K562 (cell line): ENCODE data around the gene DHX29. TPM values are rescaled to one million over a fixed set of nuclear protein-coding genes. Genes with fewer than 3 reads are reported as not detected.

Experiments used
- ATAC-seq: fragments of 200-7000 bp; cut with Tn5 transposase; 3 replicates; pipeline ENCODE4 v1.9.1; 2020; ENCODE audit warnings: moderate library complexity
- BruUV-seq: library from RNA; stranded (reverse); fragments of 400-500 nt; replicated peaks from 2 replicates; lab custom pipeline; 2021; lab: Mats Ljungman, UMichigan
- CTCF ChIA-PET: fragments of 300-600 bp; formaldehyde crosslinking; extraction: SDS; loops from one replicate; lab custom pipeline; 2021; ENCODE audit warnings: low intra/inter-chr PET ratio; lab: Yijun Ruan, JAX
- POLR2A ChIA-PET: fragments of 300-600, 350-650 bp; sonication (Branson Sonifier 250); formaldehyde crosslinking; extraction: SDS; loops from one replicate; lab custom pipeline; 2021; ENCODE audit warnings: antibody characterized with exemption, inconsistent platforms; lab: Yijun Ruan, JAX
- DNase-seq, 4 experiments: peaks; one replicate each; pipeline versions ENCODE4 v3.0.0 to v3.0.0-alpha.2; 2011 to 2018; ENCODE audit warnings: low spot score in 3 of 4, mixed read lengths in 3 of 4; ENCODE audit errors: extremely low read depth in 1 of 4
- FAIRE-seq: peaks from 2 replicates; lab custom pipeline; 2011; peaks lifted over from hg19 to GRCh38; lab: Jason Lieb, UNC
- H2AFZ ChIP-seq: 2 replicates; pipeline ENCODE4 v1.6.0; 2011; ENCODE audit warnings: low read depth, low read length, control low read depth, inconsistent platforms
- H3K27ac ChIP-seq: fragments of 200-600 bp; 3 replicates; pipeline ENCODE4 v1.8.0; 2011; ENCODE audit warnings: low read depth, mild to moderate bottlenecking, control low read depth, inconsistent platforms, low read length, moderate library complexity, mixed read lengths; ENCODE audit errors: extremely low read depth
- H3K27me3 ChIP-seq, 2 experiments: fragments of 300-600 bp in 1 of 2; 2 replicates in 1 of 2; 3 replicates in 1 of 2; pipeline versions ENCODE4 v1.6.0 to v1.8.0; 2011; ENCODE audit warnings: inconsistent platforms in 2 of 2, low read length in 2 of 2, mild to moderate bottlenecking in 1 of 2, mixed read lengths in 1 of 2, moderate library complexity in 1 of 2; ENCODE audit not compliant: control insufficient read depth in 2 of 2, insufficient read depth in 2 of 2
- H3K36me3 ChIP-seq: fragments of 300-600 bp; 3 replicates; pipeline ENCODE4 v1.8.0; 2011; ENCODE audit warnings: mild to moderate bottlenecking, low read length, inconsistent platforms; ENCODE audit not compliant: control insufficient read depth, insufficient read depth
- H3K4me1 ChIP-seq, 2 experiments: fragments of 200-600 bp in 1 of 2; replicated peaks in 1 of 2; 2 replicates in 1 of 2; 3 replicates in 1 of 2; pipeline versions ENCODE4 v1.5.1 to v1.8.0; 2011; ENCODE audit warnings: inconsistent platforms in 2 of 2, low read length in 2 of 2, mild to moderate bottlenecking in 1 of 2, mixed read lengths in 1 of 2, moderate library complexity in 1 of 2; ENCODE audit not compliant: control insufficient read depth in 2 of 2, insufficient read depth in 2 of 2
- H3K4me2 ChIP-seq: 2 replicates; pipeline ENCODE4 v1.6.1; 2011; ENCODE audit warnings: low read length, control low read depth, inconsistent platforms, mixed read lengths; ENCODE audit not compliant: insufficient read depth
- H3K4me3 ChIP-seq: fragments of 200-600 bp; sonication (generic), shearing (Covaris generic); 2 replicates; pipeline ENCODE4 v1.5.1; 2016; ENCODE audit warnings: control low read depth, inconsistent platforms
- H3K79me2 ChIP-seq: fragments of 200-600 bp; 3 replicates; pipeline ENCODE4 v1.8.0; 2011; ENCODE audit warnings: low read length, inconsistent platforms; ENCODE audit not compliant: control insufficient read depth, insufficient read depth
- H3K9ac ChIP-seq, 2 experiments: 2 replicates each; pipeline versions ENCODE4 v1.6.0 to v1.6.1; 2011; ENCODE audit warnings: low read depth in 2 of 2, low read length in 2 of 2, control low read depth in 1 of 2, inconsistent platforms in 1 of 2, mild to moderate bottlenecking in 1 of 2, mixed read lengths in 1 of 2; ENCODE audit not compliant: insufficient read depth in 1 of 2
- H3K9me1 ChIP-seq: one replicate; pipeline ENCODE4 v1.6.0; 2011; ENCODE audit warnings: inconsistent platforms, mild to moderate bottlenecking, low read length, moderate library complexity; ENCODE audit not compliant: control insufficient read depth, insufficient read depth
- H3K9me3 ChIP-seq: replicated peaks from 2 replicates; pipeline ENCODE4 v1.5.1; 2011; ENCODE audit warnings: low read depth, low read length, inconsistent platforms; ENCODE audit not compliant: control insufficient read depth, insufficient read depth
- H4K20me1 ChIP-seq: replicated peaks from 2 replicates; pipeline ENCODE4 v1.6.1; 2011; ENCODE audit warnings: low read length, inconsistent platforms, mixed read lengths; ENCODE audit not compliant: control insufficient read depth, insufficient read depth
- CBX1 ChIP-seq: sonication (generic); IDR thresholded peaks from 2 replicates; pipeline ENCODE4 v1.6.1; 2016; ENCODE audit warnings: antibody characterized with exemption, low read depth, mild to moderate bottlenecking
- FOSL1 ChIP-seq: fragments of 200-800 bp; sonication (Bioruptor generic); conservative IDR thresholded peaks from 2 replicates; pipeline ENCODE4 v1.6.1; 2016; ENCODE audit warnings: missing genetic modification characterization, missing compliant biosample characterization
- MCM7 ChIP-seq, 2 experiments: fragments of 450-650 bp; IDR thresholded peaks; 2 replicates each; pipeline ENCODE4 v1.6.1; 2016 to 2018
- MTA2 ChIP-seq: fragments of 450-650 bp; IDR thresholded peaks from 2 replicates; pipeline ENCODE4 v1.6.1; 2016; ENCODE audit warnings: low read depth
- SNIP1 ChIP-seq: fragments of 450-650 bp; IDR thresholded peaks from 2 replicates; pipeline ENCODE4 v1.7.1; 2017; ENCODE audit warnings: low read depth, mild to moderate bottlenecking
- ZBTB12 ChIP-seq: fragments of 250-450 bp; sonication (Bioruptor Pico); IDR thresholded peaks from 2 replicates; pipeline ENCODE4 v1.4.0; 2020
- ZBTB43 ChIP-seq: sonication (generic); formaldehyde crosslinking; IDR thresholded peaks from 2 replicates; pipeline ENCODE4 v1.8.0; 2023; ENCODE audit warnings: mild to moderate bottlenecking, missing genetic modification reagents
- ZNF398 ChIP-seq: fragments of 250-450 bp; sonication (Bioruptor Pico); IDR thresholded peaks from 2 replicates; pipeline ENCODE4 v1.8.0; 2021; ENCODE audit warnings: moderate library complexity, mild to moderate bottlenecking, inconsistent platforms
- ZNF407 ChIP-seq: fragments of 450-650 bp; IDR thresholded peaks from 2 replicates; pipeline ENCODE4 v1.6.1; 2016; ENCODE audit warnings: low read depth
- WGBS: fragments of 100-300 bp; shearing (Covaris generic); methylation state at CpG from one replicate; pipeline ENCODE4 v1.1.6; 2016; ENCODE audit warnings: low coverage, mixed read lengths; ENCODE audit not compliant: insufficient coverage; ENCODE audit errors: missing lambda C conversion rate; 5-methylcytosine and 5-hydroxymethylcytosine counted together
- in situ Hi-C: fragments of 300-500 bp; cut with MboI; formaldehyde crosslinking; loops from 4 replicates; pipeline ENCODE4 v1.15.0; 2018; ENCODE audit warnings: inconsistent platforms, mixed read lengths
- intact Hi-C: fragments of 100-400 bp; cut with micrococcal nuclease; formaldehyde crosslinking; loops from 2 replicates; pipeline ENCODE4 v1.14.2; 2022
- polyA plus RNA-seq, 8 experiments: library from polyadenylated mRNA; depleted of rRNA in 4 of 8; stranded (reverse) in 5 of 8; unstranded in 3 of 8; fragments of >200 nt; fragmentation: Nextera tagmentation in 2 of 8; fragmentation: Illumina TruSeq in 1 of 8; extraction: Ambion mirVana in 2 of 8; extraction: Trizol in 1 of 8; gene quantifications; 2 replicates each; pipeline versions ENCODE4 v1.2.1 to v1.2.3, GENCODE V29; 2011 to 2014; ENCODE audit warnings: inconsistent platforms in 1 of 8, missing spikeins in 1 of 8
- total RNA-seq, 7 experiments: library from RNA; depleted of rRNA in 6 of 7; stranded (reverse); fragments of >200 nt in 6 of 7; fragmentation: Illumina TruSeq in 2 of 7; extraction: Trizol in 2 of 7; gene quantifications; 2 replicates each; pipeline versions ENCODE4 v1.2.1 to v1.2.3, GENCODE V29; 2011 to 2021; ENCODE audit warnings: low replicate concordance in 1 of 7

DHX29 gene
- total and polyA plus RNA-seq, 9 of the 15 experiments (the other 6 are each of a cell fraction or from before 2014, with no cell fraction given): 7.5 to 42.1 (median 25.0) TPM

GRCh38 chr5:55220433-55221185 lies 86.9 kb downstream of the DHX29 start:
- no peak for FAIRE-seq
- intact Hi-C loops: no loop called here
- Histone ChIP-seq H3K4me1 (peaks cover 0 to 13% of the 10 kb centered on the region in 2 experiments; a peak in 2 of 5 replicates), H4K20me1 (no peaks in the 10 kb centered on the region), H3K9me1 (no peaks in the 10 kb centered on the region), H2AFZ (no peak overlapping the region), H3K9me3 (no peaks in the 10 kb centered on the region), H3K4me3 (no peak overlapping the region), H3K9ac (no peak overlapping the region), H3K27ac (no peak overlapping the region), H3K27me3 (peaks cover 0 to 14% of the 10 kb centered on the region in 2 experiments; a peak in 2 of 5 replicates), H3K36me3 (no peaks in the 10 kb centered on the region), H3K79me2 (no peaks in the 10 kb centered on the region), H3K4me2 (no peak overlapping the region)
- ChIA-PET CTCF (no interaction called here), POLR2A (interaction anchor here (0.6 kb wide), 1 partner anchor 91 kb away, joined by 3 read pairs; no protein-coding TSS in a partner anchor)
- BruUV-seq: no TSS peak
- 70% methylated on average over 32 of the region's 62 CpGs for WGBS
- no peak for DNase-seq
- in situ Hi-C loops: no loop called here
- no peak for ATAC-seq
- no peak for TF ChIP-seq MCM7 (IDR thresholded peaks at IDR 0.05)
- TF ChIP-seq ZBTB12: no peak
- no peak for TF ChIP-seq FOSL1 (tag)
- no peak for TF ChIP-seq CBX1
- TF ChIP-seq SNIP1: no peak
- no peak for TF ChIP-seq ZNF407
- no peak for TF ChIP-seq ZBTB43
- no peak for TF ChIP-seq MTA2
- TF ChIP-seq ZNF398 (CRISPR knock-in tag): no peak
